ENCODE data around the gene TMEM132D.

TMEM132D gene

DNA sequence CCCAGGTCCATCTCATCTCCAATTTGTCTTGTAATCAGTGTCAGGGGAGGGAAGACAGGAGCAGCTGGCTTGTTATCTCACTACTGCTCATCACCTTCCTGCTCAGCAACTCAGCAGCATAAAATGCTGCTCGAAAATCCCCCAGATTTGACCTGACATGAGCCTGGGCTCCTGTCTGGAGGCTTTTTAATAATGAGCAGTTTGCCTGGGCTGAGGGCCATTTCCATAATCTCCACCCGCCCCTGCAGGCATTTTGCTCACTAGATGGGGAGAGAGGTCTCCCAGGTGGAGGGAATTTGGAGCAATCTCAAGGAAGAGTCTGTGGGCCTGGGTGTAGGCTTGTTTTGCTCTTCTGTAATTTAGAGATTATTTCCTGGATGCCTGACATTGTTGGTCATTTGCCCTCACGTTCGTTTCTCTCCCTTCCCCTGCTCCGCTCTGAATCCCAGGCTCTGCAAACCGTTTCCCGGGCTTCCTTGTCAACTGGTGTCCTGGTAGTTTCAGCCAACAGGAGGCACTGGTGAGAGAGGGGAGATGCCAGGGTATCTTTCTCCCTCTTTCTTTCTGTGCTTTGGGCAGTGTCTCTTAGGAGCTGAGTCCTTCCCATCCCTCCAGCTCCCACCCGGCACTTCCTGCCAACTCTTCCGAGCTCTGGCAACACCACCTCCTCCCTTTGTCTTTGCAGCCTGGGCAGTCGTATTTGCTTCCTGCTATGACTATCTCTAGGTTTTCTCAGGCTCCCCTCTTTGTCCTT, 751.3 kb downstream of the TMEM132D start:
- Histone ChIP-seq H3K79me2 (ENCODE audit: insufficient read depth, low read depth) (no peaks in the 10 kb centered on the region), H3K36me3 (ENCODE audit: insufficient read depth) (no peaks in the 10 kb centered on the region), H4K20me1 (ENCODE audit: insufficient read depth) (no peaks in the 10 kb centered on the region), H3K27me3 (ENCODE audit: insufficient read depth, low read depth) (no peaks in the 10 kb centered on the region), H3K9ac (no peak overlapping the region), H3K4me3 (IDR thresholded peaks at IDR 0.05; ENCODE audit: insufficient read depth, low read depth, low read length) (no peak overlapping the region), H3K4me2 (no peak overlapping the region), H2AFZ (ENCODE audit: low read depth) (no peak overlapping the region), H3K27ac (no peak overlapping the region), H3K4me1 (ENCODE audit: low read depth, poor library complexity, severe bottlenecking) (no peaks in the 10 kb centered on the region)
- TF ChIP-seq, protein P1, sequence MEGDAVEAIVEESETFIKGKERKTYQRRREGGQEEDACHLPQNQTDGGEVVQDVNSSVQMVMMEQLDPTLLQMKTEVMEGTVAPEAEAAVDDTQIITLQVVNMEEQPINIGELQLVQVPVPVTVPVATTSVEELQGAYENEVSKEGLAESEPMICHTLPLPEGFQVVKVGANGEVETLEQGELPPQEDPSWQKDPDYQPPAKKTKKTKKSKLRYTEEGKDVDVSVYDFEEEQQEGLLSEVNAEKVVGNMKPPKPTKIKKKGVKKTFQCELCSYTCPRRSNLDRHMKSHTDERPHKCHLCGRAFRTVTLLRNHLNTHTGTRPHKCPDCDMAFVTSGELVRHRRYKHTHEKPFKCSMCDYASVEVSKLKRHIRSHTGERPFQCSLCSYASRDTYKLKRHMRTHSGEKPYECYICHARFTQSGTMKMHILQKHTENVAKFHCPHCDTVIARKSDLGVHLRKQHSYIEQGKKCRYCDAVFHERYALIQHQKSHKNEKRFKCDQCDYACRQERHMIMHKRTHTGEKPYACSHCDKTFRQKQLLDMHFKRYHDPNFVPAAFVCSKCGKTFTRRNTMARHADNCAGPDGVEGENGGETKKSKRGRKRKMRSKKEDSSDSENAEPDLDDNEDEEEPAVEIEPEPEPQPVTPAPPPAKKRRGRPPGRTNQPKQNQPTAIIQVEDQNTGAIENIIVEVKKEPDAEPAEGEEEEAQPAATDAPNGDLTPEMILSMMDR (conservative IDR thresholded peaks at IDR 0.05; ENCODE audit: low read depth, low read length), result no peak

DNA sequence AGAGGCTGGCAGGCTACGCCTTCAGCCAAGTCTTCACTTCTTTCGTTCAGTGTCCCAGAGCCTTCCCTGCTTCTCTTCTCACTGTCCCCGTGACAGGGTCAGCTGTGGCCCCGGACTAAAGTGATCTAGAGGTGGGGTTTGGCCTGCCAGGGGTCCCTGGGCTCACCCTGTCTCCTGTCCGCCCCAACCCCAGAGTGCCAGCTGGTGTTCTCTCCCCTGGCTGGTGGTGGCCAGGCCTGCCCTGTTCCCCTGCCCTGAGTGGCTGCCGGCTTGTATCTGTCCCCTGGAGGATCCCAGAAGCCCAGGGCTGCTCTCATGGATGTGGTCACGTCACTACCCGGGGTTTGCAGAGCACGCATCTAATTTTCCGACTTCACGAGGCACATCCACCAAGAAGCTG, 753.1 kb downstream of the TMEM132D start:
- no peaks in the 10 kb centered on the region for H3K4me1 ChIP-seq (ENCODE audit: low read depth, poor library complexity, severe bottlenecking)
- no peaks in the 10 kb centered on the region for H3K36me3 ChIP-seq (ENCODE audit: insufficient read depth)
- no peaks in the 10 kb centered on the region for H3K27me3 ChIP-seq (ENCODE audit: insufficient read depth, low read depth)
- no peak overlapping the region for H3K4me3 ChIP-seq (IDR thresholded peaks at IDR 0.05; ENCODE audit: insufficient read depth, low read depth, low read length)
- no peak overlapping the region for H3K4me2 ChIP-seq
- H3K27ac ChIP-seq, result no peak overlapping the region
- no peak overlapping the region for H2AFZ ChIP-seq (ENCODE audit: low read depth)
- no peaks in the 10 kb centered on the region for H3K79me2 ChIP-seq (ENCODE audit: insufficient read depth, low read depth)
- no peaks in the 10 kb centered on the region for H4K20me1 ChIP-seq (ENCODE audit: insufficient read depth)
- no peak overlapping the region for H3K9ac ChIP-seq
- TF ChIP-seq, protein P1 (conservative IDR thresholded peaks at IDR 0.05; ENCODE audit: low read depth, low read length), result no peak

- Histone ChIP-seq H3K9ac (no peak overlapping the region), H3K4me3 (IDR thresholded peaks at IDR 0.05; ENCODE audit: insufficient read depth, low read depth, low read length) (no peak overlapping the region), H3K27me3 (ENCODE audit: insufficient read depth, low read depth) (no peaks in the 10 kb centered on the region), H2AFZ (ENCODE audit: low read depth) (no peak overlapping the region), H3K27ac (no peak overlapping the region), H3K79me2 (ENCODE audit: insufficient read depth, low read depth) (no peaks in the 10 kb centered on the region), H3K4me2 (no peak overlapping the region), H3K36me3 (ENCODE audit: insufficient read depth) (no peaks in the 10 kb centered on the region), H3K4me1 (ENCODE audit: low read depth, poor library complexity, severe bottlenecking) (no peaks in the 10 kb centered on the region), H4K20me1 (ENCODE audit: insufficient read depth) (no peaks in the 10 kb centered on the region)
- TF ChIP-seq, protein P1 (conservative IDR thresholded peaks at IDR 0.05; ENCODE audit: low read depth, low read length), result no peak
Measured at GRCh38 chr12:129145381-129145780, 758.4 kb downstream of the TMEM132D start.

DNA sequence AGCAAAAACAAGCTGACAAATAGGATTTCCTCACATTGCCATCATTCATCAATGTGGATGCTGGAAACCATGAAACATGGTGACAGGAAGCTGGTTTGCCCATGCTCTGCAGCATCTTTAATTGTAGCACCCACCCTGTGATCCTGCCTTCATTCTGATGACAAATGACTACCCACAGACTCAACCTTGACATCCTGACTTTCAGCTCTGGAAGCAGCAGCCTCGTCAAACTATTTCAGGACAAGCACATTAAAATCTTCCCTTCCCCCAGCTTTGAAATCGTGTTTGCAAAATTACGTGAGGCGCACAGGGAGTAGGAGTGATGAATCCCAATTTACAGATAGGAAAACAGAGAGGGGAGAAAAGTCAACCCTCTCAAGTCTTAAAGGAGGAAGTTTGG, 765.0 kb downstream of the TMEM132D start:
- Histone ChIP-seq H3K9ac (no peak overlapping the region), H3K4me3 (IDR thresholded peaks at IDR 0.05; ENCODE audit: insufficient read depth, low read depth, low read length) (no peak overlapping the region), H3K27ac (no peak overlapping the region), H3K36me3 (ENCODE audit: insufficient read depth) (no peaks in the 10 kb centered on the region), H3K4me1 (ENCODE audit: low read depth, poor library complexity, severe bottlenecking) (no peaks in the 10 kb centered on the region), H2AFZ (ENCODE audit: low read depth) (no peak overlapping the region), H3K79me2 (ENCODE audit: insufficient read depth, low read depth) (no peaks in the 10 kb centered on the region), H3K27me3 (ENCODE audit: insufficient read depth, low read depth) (no peaks in the 10 kb centered on the region), H4K20me1 (ENCODE audit: insufficient read depth) (no peaks in the 10 kb centered on the region), H3K4me2 (no peak overlapping the region)
- TF ChIP-seq, protein P1 (conservative IDR thresholded peaks at IDR 0.05; ENCODE audit: low read depth, low read length), result no peak
